ENCODE results near the gene TOB2. TPM values are rescaled to one million over a fixed set of nuclear protein-coding genes. Genes with fewer than 3 reads are reported as not detected.

Gene TOB2
- polyA plus RNA-seq, 1 donor from 2014 or later: 8.2 TPM

- no peaks in the 10 kb centered on the region for H3K27me3 ChIP-seq (ENCODE audit: insufficient read depth, low read depth, low read length)
- H3F3A ChIP-seq (ENCODE audit: insufficient read depth, low read length, poor library complexity, severe bottlenecking): no peaks in the 10 kb centered on the region
- no peak overlapping the region for H3K4me2 ChIP-seq (ENCODE audit: low read length)
- H3K36me3 ChIP-seq (ENCODE audit: insufficient read depth, low read length): no peaks in the 10 kb centered on the region
- no peak overlapping the region for H3K4me3 ChIP-seq (ENCODE audit: low read length)
- no peak for TF ChIP-seq REST (IDR thresholded peaks at IDR 0.05; ENCODE audit: borderline replicate concordance)
- TF ChIP-seq TAF1 (IDR thresholded peaks at IDR 0.05; ENCODE audit: low read depth): no peak
- TF ChIP-seq EP300 (conservative IDR thresholded peaks at IDR 0.05; ENCODE audit: poor library complexity, severe bottlenecking): no peak
- TF ChIP-seq SMC3 (conservative IDR thresholded peaks at IDR 0.05; ENCODE audit: poor library complexity): no peak
- TF ChIP-seq POLR2AphosphoS5 (IDR thresholded peaks at IDR 0.05): no peak
- TF ChIP-seq EZH2 (IDR thresholded peaks at IDR 0.05; ENCODE audit: borderline replicate concordance, insufficient read depth, low read length, poor library complexity, severe bottlenecking): no peak
- TF ChIP-seq RAD21 (conservative IDR thresholded peaks at IDR 0.05): no peak
- no peak for TF ChIP-seq CTCF (IDR thresholded peaks at IDR 0.05; ENCODE audit: poor library complexity, severe bottlenecking)
- no peak for TF ChIP-seq MXI1 (conservative IDR thresholded peaks at IDR 0.05; ENCODE audit: poor library complexity, severe bottlenecking)
- no peaks in the 10 kb centered on the region for H3K9me2 ChIP-seq (ENCODE audit: insufficient read depth, low read length)
- no peak overlapping the region for H2AFZ ChIP-seq (ENCODE audit: low read depth, low read length)
- no peaks in the 10 kb centered on the region for H3K9me3 ChIP-seq (ENCODE audit: low read length)
- H3K79me2 ChIP-seq (replicated peaks; ENCODE audit: insufficient read depth, low read length): no peaks in the 10 kb centered on the region
- H3K9ac ChIP-seq (ENCODE audit: low read length): no peak overlapping the region
- no peak overlapping the region for H3K27ac ChIP-seq (ENCODE audit: low read length)
- H4K20me1 ChIP-seq (ENCODE audit: insufficient read depth): no peaks in the 10 kb centered on the region
These were observed 20.8 kb downstream of the TOB2 start for GRCh38 chr22:41425660-41426365.

GRCh38 chr22:41418717-41419116, 27.9 kb downstream of the TOB2 start:
- H3K9me3 ChIP-seq (ENCODE audit: low read length): no peaks in the 10 kb centered on the region
- no peak overlapping the region for H3K27ac ChIP-seq (ENCODE audit: low read length)

More at GRCh38 chr22:41418717-41419116, 27.9 kb downstream of the TOB2 start:
- Histone ChIP-seq H3K4me2 (ENCODE audit: low read length) (no peak overlapping the region), H2AFZ (ENCODE audit: low read depth, low read length) (no peak overlapping the region), H3K36me3 (ENCODE audit: insufficient read depth, low read length) (no peaks in the 10 kb centered on the region), H3K9ac (ENCODE audit: low read length) (no peak overlapping the region), H3K4me3 (ENCODE audit: low read length) (no peak overlapping the region), H4K20me1 (ENCODE audit: insufficient read depth) (no peaks in the 10 kb centered on the region), H3F3A (ENCODE audit: insufficient read depth, low read length, poor library complexity, severe bottlenecking) (no peaks in the 10 kb centered on the region), H3K27me3 (ENCODE audit: insufficient read depth, low read depth, low read length) (no peaks in the 10 kb centered on the region), H3K79me2 (replicated peaks; ENCODE audit: insufficient read depth, low read length) (no peaks in the 10 kb centered on the region), H3K9me2 (ENCODE audit: insufficient read depth, low read length) (no peaks in the 10 kb centered on the region)
- TF ChIP-seq REST (IDR thresholded peaks at IDR 0.05; ENCODE audit: borderline replicate concordance) (no peak), CTCF (IDR thresholded peaks at IDR 0.05; ENCODE audit: poor library complexity, severe bottlenecking) (no peak), POLR2AphosphoS5 (IDR thresholded peaks at IDR 0.05) (no peak), EP300 (conservative IDR thresholded peaks at IDR 0.05; ENCODE audit: poor library complexity, severe bottlenecking) (no peak), SMC3 (conservative IDR thresholded peaks at IDR 0.05; ENCODE audit: poor library complexity) (no peak), MXI1 (conservative IDR thresholded peaks at IDR 0.05; ENCODE audit: poor library complexity, severe bottlenecking) (no peak), TAF1 (IDR thresholded peaks at IDR 0.05; ENCODE audit: low read depth) (no peak), RAD21 (conservative IDR thresholded peaks at IDR 0.05) (no peak)
